GM18505 (cell line): ENCODE data around the gene MID2.
"Not testable (repeated sequence)": the region's sequence is repeated elsewhere in the genome, so short reads cannot be mapped to it uniquely, and the experiment has no call there.

ENCODE experiments used
- ATAC-seq: cut with Tn5 transposase; IDR thresholded peaks from one replicate; pipeline ENCODE4 v1.9.1; 2021; ENCODE audit not compliant: unreplicated experiment
- POLR2A ChIP-seq: IDR thresholded peaks from 4 replicates; pipeline ENCODE4 v1.6.1; 2011; ENCODE audit warnings: borderline replicate concordance; ENCODE audit not compliant: insufficient read depth, insufficient read length; ENCODE audit errors: extremely low read depth

The MID2 gene, protein sequence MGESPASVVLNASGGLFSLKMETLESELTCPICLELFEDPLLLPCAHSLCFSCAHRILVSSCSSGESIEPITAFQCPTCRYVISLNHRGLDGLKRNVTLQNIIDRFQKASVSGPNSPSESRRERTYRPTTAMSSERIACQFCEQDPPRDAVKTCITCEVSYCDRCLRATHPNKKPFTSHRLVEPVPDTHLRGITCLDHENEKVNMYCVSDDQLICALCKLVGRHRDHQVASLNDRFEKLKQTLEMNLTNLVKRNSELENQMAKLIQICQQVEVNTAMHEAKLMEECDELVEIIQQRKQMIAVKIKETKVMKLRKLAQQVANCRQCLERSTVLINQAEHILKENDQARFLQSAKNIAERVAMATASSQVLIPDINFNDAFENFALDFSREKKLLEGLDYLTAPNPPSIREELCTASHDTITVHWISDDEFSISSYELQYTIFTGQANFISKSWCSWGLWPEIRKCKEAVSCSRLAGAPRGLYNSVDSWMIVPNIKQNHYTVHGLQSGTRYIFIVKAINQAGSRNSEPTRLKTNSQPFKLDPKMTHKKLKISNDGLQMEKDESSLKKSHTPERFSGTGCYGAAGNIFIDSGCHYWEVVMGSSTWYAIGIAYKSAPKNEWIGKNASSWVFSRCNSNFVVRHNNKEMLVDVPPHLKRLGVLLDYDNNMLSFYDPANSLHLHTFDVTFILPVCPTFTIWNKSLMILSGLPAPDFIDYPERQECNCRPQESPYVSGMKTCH

DNA sequence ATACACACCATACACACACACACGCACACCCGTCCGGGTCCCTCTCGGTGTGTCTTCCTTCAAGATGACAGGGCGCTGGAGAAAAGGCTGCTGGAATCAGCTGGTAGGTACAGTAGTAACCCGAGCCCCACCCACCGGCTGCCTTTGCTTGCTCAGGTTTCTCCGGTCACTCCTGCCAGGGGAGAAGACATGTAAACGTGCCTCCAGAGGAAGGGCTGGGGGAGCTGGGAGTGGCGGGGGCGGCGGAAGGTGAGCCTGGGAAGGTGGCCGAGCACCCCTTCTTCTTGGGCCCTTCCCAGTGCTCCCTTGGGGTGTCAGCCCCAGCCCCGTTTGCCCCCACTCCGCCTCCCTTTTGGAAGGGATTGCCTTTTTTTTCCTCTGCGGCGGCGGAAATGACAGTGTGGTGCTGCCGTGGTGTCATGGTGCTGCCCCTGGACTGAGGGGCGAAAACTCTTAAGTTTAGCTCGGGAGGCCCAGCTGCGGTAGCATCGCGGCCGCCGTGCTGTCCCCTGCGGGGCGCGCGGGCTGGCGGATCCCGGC is at the start of gene MID2:
TSS of gene MID2 (plus strand) at position 169 of the 540 bp plus-strand sequence. CDS start 561 bp downstream, outside the sequence.
- peak; percentile 35 for ATAC-seq
- TF ChIP-seq POLR2A, result no peak

DNA sequence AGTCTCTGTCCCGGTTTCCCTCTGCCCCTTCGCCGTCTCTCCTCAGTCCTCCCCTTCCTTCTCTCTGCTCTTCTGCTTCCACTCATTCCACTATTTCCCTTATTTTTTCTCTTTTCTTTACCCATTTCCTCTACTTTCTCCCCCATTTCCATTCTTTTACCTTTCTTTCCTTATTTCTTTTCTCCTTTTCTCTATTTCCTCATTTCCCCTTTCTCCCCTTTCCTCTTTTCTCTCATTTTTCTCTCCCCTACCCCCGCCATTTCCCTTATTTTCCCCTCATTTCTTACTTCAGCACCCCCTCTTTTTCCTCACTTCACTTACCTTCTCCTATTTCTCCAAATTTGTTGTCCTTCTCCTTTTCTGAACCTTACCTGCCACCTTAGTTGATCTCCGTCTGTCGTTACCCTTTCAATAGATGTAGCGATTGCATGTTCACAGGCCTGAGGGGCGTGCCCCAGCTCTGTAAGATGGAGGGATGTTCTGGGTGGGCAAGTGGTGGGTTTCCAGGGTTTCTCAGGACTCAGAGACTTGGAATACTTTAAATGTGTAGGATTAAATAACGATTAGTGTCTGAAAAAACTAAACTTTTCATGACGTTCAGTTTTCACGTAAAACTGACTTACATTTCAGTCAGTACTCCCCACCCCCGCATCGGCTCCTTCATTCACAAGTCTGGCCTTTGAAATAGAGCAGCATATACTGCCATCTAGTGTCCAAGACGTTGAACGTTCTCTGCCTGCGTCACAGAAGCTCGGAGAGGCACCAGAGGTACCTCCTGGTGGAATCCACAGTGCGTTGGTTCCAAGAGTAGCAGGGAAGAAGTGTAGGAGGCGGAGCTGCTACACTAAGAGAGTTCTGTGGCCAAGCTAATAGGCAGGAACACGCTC is 48.8 kb upstream of the MID2 start:
- peak; percentile 79 for ATAC-seq
- no peak for TF ChIP-seq POLR2A

DNA sequence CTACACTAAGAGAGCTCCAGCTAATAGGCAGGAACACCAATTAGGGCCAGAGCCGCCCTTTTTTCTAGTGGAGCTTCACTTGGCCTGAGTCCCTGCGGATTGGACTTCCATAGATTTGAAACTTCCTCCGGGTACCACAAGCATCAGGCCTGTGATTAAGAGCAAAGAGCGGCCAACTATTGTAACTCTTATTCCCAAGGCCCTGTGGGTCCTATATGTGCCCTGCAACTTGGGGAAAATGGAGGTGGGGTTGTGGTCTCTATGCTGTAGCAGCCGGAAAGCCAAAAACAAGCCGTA is 48.2 kb upstream of the MID2 start, which contains the start of gene NCBP2L:
TSS of gene NCBP2L (plus strand) at position 198 of the 297 bp plus-strand sequence. CDS start 16,488 bp downstream, outside the sequence.
- TF ChIP-seq POLR2A, result no peak
- no peak for ATAC-seq

DNA sequence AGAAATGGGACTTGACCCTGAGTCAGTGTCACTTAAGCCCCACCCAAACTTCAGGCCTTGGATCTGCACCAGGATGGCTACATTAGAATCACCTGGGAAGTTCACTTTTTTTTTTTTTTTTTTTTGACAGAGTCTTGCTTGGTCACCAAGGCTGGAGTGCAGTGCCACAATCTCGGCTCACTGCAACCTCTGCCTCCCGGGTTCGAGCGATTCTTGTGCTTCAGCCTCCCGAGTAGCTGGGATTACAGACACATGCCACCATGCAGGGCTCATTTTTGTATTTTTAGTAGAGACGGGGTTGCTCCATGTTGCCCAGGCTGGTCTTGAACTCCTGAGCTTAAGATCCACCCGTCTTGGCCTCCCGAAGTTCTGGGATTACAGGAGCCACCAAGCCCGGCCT is 45.1 kb upstream of the MID2 start:
- TF ChIP-seq POLR2A, result no peak
- ATAC-seq, result no peak

DNA sequence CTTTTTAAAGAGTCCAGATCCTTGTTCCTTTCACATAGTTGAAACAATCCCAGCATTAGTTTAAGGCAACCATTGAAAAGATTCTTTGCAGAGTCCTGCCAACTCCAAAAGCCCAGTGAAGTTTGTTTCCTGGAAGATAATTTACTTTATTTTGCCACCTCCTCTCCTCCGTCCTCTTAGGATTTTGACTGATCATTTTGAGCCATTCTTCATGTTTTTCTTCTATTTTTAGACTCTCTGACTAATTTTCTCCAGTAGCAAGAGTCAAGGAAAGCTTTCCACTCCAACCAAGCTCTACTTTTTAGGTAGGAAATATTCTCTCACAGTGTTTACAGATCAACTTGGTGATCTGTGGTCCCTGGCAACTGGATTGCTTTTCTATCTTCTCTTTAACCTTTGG is 37.8 kb upstream of the MID2 start:
- TF ChIP-seq POLR2A, result no peak
- ATAC-seq, result no peak

DNA sequence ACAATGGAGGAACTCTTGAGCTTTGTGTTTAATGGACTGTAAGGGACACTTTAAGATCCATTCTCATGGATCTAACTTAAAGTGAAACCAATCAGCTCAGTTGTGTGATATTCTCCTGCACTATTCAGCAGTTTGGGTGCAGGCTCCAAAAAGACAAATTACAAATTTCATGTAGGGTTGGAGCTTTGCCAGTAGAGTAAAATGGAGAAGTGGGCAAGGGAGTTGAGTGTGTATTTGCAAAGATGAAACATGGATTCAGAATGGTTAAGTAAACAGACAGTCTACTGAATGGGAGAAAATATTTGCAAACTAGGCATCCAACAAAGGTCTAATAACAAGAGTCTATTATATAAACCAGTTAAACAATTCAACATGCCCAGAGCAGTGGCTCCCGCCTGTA is 21.2 kb upstream of the MID2 start:
- no peak for TF ChIP-seq POLR2A
- no peak for ATAC-seq

DNA sequence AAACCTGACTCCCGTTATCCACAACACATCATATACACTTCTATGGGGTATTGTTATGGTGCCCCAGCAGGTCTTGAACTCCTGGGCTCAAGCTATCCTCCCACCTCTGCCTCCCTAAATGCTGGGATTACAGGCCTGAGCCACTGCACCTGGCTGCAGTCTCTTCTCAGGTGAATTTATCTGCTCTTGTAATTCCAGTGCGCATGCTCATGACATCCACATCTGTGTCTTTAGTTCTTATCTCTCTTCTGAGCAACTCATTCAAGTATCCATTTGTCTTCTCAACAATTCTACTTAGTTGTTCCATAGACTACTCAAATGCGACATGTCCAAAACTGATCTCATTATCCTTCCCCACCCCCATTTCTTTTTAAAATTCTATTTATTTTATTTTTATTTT is 20.5 kb upstream of the MID2 start:
- no peak for TF ChIP-seq POLR2A
- ATAC-seq, result no peak

DNA sequence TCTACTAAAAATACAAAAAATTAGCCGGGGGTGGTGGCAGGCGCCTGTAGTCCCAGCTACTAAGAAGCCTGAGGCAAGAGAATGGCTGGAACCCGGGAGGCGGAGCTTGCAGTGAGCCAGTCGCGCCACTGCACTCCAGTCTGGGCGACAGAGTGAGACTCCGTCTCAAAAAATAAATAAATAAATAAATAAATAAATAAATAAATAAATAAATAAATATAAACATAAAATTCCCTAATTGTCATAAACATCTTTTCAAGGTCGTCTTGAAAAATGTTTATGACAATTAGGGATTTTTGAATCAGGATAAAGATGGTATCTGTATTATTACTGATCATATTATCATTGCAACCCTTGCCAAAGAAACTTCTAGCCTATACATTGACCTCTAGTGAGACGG is 15.6 kb upstream of the MID2 start:
- not testable (repeated sequence) for ATAC-seq

DNA sequence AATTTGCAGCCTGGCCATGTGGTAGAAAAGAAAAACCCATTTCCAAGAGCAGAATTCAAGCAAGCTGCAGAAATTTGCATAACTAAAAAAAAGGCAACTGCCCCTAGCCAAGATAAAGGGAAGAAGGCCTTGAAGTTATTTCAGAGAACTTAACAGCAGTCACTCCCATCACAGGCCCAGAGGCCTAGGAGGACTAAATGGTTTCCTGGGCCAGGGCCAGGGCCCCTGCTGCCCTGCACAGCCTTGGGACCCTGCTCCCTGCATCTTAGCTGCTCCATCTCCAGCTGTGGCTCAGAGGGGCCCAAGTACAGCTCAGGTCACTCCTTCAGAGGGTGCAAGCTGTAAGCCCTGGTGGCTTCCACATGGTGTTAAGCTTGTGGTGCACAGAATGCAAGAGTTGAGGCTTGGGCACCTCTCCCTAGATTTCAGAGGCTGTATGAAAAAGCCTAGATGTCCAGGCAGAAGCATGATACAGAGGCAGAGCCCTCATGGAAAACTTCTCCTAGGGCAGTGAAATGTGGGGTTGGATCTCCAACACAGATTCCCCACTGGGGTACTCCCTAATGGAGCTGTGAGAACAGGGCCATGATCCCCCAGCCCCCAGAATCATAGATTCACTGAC is 6.7 kb upstream of the MID2 start:
- ATAC-seq, result no peak

DNA sequence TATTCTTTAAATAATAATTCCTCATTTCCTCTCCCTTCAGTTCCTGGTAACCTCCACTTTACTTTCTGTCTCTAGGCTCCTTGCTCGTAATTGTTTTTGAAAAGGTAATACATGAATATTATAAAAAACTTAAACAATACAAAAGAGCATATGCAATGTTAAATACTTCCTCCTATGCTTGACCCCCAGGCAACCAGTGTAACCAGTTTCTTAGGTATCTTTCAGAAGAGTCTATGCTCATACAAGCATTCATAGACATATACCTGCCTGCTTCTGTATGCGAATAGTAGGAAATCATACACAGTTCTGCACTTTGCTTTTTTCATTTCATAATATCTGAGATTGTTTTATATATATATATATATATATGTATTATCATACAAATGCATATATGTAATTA is 2.6 kb upstream of the MID2 start:
- ATAC-seq, result no peak

More for the DNA sequence above, 6.7 kb upstream of the MID2 start:
- TF ChIP-seq POLR2A, result no peak

DNA sequence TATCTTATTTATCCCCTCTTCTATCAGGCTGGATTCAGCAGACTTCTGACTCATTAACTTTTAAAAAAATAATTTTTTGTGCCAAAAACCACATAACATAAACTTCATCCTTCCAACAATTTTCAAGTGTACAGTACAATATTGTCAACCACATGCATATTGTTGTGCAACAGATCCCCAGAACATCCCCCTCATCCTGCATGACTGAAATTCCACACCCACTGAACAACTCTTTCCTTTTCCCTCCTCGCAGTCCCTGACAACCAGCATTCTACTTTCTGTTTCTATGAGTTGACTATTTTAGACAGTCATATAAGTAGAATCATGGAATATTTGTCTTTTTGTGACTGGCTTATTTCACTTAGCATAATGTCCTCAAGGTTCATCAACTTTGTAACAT is 2.2 kb upstream of the MID2 start:
- no peak for TF ChIP-seq POLR2A
- no peak for ATAC-seq

More for the DNA sequence above, 2.6 kb upstream of the MID2 start:
- TF ChIP-seq POLR2A, result no peak

DNA sequence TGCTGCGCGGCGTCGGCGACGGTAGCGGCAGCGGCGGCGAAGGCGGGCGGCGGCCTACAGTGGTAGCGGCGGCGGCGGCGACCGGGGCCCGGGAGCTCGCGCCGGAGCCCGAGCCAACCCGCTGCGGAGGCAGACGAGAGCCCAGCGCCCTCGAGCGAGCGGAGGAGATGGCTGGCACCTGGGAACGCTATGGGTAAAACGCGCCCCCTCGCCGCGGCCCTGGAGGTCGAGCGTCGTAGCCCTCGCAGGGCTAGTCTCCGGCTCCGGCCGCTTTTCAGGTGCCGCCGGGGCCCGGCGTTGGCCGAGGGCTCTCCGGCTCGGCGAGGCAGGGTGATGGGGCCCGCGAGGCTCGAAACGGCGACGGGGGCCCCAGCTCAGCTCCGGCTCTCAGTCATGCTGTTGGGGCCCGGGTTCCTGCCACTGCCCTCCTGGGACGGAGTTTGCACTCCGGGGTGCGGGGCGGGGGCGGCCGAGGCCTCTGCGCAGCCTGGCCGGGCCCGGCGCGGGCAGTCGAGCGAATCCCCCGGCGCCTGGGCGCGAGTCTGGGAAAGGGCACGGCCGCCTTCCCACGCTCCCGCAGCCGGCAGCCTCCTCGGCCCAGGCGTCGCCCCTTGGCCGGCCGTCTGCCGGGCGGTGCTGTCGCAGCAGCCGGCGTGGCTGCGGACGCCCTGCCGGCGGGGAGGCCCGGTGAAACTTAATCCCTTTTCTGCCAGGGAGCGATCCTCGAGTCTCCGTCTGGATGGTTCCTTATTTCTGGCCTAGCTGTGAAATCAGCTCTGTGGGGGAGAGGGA is 768 bp downstream of the MID2 start:
- no peak for TF ChIP-seq POLR2A
- ATAC-seq, result peak; percentile 66
